Astrocyte of the hippocampus (primary cell): Measurements from ENCODE around the gene PTTG2.
A peak's percentile ranks its signal among the peaks of the same experiment; 100 is the strongest.
"Not testable (repeated sequence)": the region's sequence is repeated elsewhere in the genome, so short reads cannot be mapped to it uniquely, and the experiment has no call there.

ENCODE experiments used
- DNase-seq: peaks from one replicate; pipeline ENCODE4 v3.0.0; 2011; ENCODE audit warnings: low read depth, low spot score

The PTTG2 gene

DNA sequence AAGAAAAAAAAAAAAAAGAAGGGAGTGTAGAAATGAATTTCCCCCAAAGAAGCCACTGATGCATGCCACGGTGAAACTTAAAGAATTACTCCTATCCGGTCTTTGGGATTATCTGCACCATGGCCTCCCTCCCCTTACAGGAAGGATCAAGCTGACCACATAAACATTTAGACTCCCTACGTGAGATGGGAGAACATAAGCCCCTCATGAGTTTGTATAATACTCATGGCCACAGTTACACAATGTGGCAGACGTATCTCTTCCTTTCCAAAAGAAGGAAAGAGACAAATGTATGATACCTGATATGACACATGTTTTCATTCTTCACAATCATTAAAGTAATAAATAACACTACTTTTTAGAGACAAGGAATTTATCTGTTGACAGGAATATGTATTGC is 3.3 kb upstream of the PTTG2 start:
- DNase-seq, result no peak

DNA sequence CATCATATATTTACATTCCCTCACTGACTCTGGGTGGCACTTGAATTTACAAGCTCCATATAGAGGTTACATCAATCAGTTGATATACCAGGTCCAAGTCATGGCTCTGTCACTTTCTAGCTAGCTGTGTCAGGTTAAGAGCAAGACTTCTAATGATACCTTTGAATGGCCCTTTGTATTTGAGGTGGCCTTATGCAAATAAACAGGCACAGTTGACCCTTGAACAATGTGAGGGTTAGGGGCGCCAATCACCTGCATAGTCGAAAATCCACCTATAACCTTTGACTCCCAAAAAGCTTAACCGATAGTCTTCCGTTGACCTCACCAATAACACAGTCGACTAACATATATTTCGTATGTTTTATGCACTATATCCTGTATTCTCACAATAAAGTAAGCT is 1.3 kb upstream of the PTTG2 start:
- no peak for DNase-seq

DNA sequence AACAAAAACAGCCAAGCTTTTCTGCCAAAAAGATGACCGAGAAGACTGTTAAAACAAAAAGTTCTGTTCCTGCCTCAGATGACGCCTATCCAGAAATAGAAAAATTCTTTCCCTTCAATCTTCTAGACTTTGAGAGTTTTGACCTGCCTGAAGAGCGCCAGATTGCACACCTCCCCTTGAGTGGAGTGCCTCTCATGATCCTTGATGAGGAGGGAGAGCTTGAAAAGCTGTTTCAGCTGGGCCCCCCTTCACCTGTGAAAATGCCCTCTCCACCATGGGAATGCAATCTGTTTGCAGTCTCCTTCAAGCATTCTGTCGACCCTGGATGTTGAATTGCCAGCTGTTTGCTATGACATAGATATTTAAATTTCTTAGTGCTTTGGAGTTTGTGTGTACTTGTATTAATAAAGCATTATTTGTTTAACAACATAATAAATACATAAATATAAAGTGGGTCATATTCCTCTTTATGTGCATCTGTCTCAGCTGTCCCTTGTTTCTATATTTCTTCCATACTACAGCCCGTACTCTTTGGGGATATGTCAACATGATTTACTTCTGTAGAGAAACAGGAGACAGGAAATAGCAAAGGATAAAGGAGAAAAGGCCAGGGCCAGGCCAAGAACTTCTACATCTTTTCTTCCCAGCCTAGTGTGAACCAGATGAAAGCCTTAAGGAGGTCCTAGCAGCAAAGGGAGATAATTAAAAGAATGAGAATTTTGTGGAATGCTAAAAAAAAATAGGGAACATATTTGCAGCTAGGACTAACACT is 667 bp downstream of the PTTG2 start:
- DNase-seq, result no peak

DNA sequence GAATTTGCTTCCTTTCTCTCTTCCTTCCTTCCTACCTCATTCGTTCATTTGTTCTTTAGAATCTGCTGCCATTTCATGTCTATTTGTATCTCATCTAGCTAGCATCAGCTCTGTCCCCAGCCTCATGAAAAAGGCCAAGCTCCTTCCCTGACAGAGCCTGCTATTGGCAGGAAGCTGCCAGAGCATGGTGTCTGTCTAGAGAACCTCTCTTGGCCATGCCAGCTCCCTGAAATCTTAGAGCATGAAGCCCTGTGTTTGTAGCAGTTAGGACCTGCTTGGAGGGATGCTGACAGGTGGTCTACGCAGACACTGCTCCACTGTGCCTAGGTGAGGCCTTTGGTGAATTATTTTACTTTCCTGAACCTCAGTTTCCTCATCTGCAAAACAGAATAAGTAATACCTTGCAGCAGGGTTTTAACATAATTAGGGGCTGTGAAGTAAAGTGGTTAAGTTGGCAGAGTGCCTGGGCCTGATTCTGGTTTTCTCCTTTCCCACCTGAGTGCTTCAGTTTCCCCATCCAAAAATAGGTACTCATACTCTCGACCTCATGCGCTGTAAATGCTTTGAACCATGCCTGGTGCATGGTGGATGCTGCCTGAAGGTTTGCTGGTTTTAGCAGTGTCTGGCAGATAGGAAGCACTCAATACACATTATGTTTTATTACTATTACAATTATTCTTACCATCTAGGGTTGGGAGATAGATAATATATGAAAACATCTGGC is 4.7 kb downstream of the PTTG2 start:
- no peak for DNase-seq

DNA sequence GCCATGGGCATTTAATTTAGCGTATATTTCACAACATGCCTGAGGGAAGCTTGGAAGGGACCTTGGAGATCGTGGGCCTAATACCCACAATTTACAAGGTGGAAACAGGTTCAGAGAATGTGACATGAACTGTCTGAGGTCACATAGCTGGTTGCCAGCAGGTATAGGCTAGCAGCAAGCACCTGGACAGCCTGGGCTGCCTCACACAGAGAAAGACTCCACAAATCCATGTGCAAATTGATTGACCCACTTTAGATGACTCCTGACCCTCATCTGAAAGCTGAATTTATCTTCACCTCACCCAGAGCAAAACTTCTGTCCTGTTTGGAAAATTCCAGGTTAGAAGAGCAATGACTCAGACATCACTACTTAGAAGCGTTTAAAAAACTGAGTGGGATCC is 5.8 kb downstream of the PTTG2 start:
- no peak for DNase-seq

DNA sequence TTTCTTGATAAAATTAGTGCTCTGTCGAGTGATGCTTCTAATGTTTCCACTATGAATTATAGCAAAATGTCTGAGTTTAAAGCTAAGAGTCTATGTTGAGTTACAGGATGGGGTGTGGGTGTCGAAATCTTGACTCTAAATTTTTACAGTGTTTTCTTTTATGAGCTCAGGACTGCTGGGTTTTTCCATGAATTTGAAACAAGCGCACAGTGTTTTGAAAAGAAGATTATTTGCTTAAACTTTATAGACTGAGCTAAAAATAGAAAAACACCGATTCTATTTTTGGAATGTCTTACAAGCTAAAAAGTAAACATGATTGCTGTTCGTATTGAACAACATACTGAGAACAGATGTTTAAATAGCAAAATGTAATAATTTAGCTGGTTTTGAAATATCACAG is 7.5 kb downstream of the PTTG2 start:
- no peak for DNase-seq

DNA sequence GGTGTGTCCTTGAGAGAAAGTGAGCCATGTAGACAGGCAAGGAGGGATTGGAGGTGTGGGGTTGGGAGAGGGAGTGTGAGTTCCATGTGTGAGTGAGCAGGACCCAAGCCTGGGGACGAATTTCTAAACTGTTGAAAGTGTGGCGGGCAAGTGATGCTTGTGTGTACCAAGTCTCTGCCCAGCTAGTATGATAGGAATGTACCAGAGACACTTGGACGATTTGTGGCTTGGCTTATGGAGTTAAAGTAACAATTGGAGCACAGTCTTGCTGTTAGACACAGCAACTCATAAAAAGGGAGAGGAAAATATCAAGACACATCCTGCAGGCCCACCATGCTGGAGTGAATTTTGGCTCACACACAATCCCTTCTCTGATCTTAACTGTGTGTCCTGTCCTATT is 8.5 kb downstream of the PTTG2 start:
- no peak for DNase-seq

DNA sequence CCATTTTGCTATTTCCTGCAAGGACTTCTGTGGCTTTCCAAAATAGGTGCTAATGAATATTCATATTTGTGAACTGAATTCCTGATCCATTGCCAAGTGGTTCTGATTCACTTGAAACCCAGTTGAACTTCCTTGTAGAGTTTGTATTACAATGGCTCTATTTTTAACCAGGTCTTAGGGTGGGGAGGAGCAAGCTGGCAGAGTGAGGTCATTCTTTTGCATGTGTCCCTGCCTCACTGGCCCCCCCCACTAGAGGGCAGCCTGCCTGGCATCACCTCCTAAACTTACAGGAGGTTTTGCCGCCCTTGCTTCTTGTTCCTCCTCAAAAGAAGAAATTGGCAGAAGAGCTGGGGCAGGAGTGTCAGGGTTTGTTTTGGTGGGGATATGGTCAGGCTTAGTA is 10.5 kb downstream of the PTTG2 start:
- peak; percentile 61 for DNase-seq

DNA sequence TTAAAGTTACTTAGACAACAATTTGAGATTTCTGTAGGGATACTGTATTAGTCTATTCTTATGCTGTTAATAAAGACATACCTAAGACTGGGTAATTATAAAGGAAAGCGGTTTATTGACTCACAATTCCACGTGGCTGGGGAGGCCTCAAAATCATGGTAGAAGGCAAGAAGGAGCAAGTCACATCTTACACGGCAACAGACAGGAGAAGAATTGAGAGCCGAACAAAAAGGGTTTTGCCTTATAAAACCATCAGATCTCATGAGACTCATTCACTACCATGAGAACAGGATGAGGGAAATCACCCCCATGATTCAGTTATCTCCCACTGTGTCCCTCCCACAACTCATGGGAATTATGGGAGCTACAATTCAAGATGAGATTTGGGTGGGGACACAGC is 11.0 kb downstream of the PTTG2 start:
- no peak for DNase-seq

DNA sequence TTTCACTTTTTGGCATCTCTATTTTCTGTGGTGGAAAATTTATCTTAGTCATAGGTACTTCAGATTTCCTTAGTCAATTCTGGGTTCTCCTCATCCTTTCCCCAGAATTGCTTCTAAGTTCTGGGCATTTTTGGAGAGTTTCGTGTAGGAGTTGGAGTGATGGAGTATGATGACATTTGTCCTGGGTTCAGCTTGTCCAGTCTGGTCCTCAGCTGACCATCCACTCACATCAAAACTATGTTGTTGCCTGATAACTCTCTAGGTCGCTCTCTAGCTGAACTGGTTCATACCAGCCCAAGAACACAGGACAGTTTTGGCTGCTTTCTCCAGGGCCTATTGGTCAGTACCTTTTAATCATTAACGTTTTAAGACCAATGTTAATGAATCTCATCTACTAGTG is 13.2 kb downstream of the PTTG2 start:
- no peak for DNase-seq

DNA sequence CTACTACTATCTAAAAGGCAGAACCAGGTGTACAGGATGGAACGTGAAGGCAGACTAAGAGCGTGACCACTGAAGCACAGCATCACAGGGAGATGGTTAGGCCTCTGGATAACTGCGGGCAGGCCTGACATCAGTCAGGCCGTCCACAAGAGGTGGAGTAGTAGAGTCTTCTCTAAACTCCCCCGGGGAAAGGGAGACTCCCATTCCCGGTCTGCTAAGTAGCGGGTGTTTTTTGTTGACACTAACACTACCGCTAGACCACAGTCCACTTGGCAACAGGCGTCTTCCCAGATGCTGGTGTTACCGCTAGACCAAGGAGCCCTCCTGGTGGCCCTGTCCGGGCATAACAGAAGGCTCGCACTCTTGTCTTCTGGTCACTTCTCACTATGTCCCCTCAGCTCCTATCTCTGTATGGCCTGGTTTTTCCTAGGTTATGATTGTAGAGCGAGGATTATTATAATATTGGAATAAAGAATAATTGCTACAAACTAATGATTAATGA is 15.2 kb downstream of the PTTG2 start:
- not testable (repeated sequence) for DNase-seq

DNA sequence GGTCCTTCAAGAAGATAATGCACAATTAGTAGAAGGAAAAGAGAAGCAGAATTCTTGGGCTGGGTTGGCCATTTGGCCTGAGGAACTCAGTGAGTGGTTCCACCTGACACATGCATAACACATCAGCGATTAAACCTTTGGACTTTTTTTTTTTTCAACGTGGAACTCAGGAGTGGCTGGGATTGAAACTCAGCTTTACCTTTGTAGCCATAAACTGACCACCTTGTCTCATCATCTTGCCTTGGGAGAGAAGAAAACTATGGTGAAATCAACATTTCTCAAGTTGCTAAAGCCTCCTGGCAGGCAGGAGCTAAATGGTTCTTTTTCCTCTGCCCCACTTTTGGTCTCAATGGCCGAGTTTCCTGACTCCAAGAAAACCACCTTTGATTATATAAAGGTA is 16.3 kb downstream of the PTTG2 start:
- DNase-seq, result no peak

DNA sequence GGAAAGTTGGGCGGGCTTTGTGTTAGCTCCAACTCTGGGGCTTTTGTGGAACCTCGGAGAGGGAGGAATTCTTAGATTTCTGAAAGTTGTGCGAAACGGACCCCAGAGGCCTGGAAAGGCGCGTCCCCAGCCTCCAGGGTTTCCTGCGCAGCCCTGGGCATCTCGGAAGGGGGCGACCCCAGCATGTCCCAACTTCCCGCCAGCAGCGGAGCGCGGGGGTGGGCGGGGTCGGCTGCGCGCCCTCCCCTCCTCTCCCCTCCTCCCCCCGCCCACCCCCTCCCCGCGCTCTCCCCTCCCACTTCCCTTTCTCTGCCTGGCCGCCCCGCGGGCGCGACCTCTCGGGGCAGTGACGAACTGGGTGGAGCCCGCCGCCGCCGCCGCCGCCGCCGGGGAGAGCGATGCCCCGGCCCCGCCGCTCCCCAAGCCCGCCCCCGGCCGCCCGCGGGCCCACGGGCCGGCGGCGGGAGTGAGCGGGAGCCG is 16.8 kb downstream of the PTTG2 start:
- DNase-seq, result peak; percentile 90

DNA sequence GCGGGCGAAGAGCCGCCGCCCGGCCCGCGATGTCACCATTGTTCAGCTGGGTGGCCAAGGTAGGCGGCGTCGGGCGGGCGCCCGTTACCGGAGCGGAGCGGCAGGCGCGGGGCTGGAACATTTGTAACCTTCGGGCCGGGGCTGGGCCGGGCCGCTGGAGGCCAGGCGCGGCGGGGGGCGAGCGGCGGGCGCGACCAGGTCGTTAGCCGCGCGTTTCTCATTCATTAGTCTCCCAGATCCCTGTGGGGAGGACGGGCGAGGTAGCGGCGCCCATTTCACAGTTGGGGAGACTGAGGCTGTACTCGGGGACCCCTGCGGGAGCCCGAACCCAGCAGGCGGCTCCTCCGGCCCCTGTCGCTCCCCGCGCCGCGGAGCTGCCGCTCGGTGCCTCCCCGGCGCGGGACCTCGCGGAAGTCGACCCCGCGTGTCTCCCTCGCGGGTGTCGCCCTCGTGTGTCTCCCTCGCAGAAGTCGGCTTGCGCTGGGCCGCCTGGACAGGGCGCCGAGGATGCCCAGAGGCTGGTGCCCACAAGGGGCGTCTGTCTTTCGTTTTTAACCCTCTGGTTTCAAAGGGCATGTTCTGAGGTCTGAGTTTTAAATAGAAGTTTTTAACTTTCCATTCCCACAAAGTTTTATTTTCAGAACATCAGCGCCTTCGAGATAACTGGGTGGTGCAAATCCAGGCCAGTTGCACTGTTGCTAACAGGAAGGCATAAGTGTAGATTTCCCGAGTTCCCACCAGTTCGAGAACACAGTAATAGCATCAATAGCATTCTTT is 17.5 kb downstream of the PTTG2 start:
- peak; percentile 86 for DNase-seq

DNA sequence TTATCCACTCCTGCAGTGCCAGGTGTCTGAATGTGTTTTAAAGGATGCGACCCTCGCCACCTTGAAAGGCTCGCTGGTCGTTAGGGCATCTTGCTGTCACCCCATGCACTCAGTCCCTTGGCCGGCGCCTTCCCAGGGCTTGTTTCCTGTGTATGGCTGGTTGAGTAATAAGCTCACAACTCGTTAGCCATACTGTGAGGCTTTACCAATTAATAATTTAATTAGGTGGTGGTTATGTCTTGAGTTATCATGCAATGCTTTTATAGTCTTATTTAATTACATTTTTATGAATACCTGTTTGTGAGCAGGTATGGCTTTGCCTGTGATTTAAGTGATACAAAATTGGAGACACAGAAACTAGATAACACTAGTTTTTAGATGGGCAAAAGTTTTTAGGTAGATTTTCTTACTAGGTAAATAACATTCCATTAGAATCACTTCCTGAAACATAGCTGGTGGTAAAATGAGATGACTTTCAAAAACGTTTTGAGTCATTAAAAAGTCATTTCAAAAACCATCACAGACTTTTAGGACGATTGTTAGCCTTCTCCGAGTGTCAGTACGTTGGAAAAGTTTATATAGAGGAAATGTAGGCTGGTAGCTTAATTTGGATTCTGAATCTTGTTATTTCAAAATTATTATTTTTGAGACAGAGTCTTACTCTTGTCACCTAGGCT is 18.2 kb downstream of the PTTG2 start:
- peak; percentile 37 for DNase-seq

DNA sequence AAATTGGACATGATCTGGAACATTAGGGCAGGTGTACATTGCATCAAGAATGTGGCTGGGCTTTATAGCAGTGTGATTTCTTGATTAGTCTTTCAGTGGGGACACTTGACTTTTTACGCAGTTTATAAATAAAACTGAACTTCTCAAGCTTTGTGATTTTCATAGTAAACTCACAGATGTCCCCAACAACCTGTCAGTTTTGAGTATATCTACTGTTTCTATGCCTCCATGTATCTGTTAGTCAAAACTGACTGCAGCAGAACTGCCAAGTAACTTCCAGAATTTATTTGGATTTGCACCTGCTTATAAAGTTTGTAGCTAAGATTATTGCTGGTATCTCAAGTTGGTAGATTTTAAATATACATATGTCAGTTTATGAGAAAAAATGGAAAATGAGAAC is 20.0 kb downstream of the PTTG2 start:
- no peak for DNase-seq

DNA sequence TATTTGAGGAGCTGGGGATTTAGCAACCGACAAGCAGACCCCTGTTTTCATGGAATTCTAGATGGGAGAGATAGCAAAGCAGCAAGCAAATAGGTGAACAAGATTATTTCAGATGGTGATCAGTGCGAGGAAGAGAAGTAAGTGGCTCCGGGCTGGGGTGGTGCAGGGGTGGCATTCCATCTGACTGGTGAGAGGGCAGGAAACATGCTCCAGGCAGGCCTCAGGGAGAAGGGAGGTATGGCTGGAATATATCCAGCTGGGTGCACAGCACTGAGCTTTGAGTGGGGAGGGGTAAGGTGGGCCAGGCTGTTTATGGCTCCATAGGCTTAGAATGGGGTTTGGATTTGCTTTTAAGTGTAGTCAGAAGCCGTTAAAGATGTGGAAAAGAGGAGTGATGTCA is 21.2 kb downstream of the PTTG2 start:
- DNase-seq, result no peak

DNA sequence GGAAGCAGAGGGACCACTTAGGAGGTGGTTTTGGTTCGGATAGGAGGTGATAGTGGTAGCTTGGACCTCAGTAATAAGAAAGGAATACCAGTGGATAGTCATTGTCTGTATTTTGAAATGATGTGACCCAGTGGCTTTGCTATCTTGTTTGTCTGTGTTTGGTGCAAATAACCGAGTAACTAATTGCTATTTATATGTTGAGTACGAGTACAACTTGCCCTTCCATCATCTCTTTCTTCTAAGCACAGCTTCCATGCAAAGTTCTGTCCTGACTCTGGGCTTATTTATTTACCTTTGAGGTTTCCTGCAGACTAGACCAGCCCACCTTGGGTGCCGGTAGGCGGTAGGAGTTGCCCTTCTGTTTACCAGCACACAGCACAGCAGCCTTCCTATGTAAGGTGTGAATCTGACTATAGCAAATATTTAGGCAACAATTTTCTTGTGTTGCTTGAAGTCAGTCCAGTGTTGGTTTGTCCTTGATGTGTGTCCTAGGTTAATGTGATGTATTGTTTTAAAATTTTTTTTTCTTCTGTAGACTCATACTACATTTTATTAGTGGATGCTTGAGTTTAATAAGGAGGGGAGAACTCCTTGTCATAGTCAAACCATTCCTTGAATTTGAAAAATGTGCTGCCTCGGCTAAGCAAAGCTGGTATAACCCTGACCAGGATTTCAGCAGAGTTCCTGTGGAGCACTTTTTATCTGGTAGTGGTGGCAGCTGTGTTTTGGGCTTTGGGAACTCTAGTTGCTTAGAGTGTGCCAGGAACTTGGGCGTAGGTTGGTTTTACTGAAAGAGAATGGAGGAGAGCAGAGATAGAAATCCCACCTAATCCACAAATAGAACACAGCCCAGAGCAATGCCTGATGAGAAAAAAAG is 21.9 kb downstream of the PTTG2 start:
- peak; percentile 72 for DNase-seq

DNA sequence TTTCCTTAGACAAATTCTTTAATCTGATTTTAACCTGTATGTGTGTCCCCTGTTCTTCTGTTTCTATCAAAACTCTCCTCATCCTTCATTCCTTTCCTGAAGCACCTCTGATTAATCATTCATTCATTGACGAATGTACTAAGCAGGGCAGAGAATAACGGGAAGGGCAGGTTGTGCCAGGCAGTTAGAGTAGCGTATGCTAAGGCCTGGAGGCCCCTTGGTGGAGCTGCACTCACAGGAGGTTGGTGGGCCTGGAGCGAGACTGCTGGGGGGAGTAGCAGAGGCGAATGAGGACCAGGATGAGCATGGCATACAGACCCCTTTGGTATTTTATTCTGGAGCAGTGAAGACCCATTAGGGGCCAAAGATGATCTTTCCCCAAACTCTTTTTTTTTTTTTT is 22.5 kb downstream of the PTTG2 start:
- no peak for DNase-seq

DNA sequence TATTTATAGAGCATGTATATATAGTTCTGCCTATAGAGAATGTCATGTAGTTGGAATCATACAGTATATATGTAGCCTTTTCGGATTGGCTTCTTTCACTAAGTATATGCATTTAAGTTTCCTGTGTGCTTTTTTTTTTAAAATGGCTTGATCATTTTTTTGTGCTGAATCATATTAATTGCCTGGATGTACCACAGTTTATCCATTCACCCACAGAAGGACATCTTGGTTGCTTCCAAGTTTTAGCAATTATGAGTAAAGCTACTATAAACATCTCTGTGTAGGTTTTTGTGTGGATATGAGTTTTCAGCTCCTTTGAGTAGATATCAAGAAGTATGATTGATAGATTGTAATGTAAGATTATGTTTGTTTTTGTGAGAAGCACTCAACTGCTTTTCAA is 23.8 kb downstream of the PTTG2 start:
- DNase-seq, result no peak
